HEK293 (cell line): ENCODE data around the gene GNPTG.

ENCODE experiments used
- CTCF ChIP-seq: fragments of 450-650 bp; formaldehyde crosslinking; IDR thresholded peaks from 2 replicates; pipeline ENCODE4 v1.5.1; 2016; ENCODE audit warnings: missing biosample characterization, missing genetic modification characterization
- ELK4 ChIP-seq: IDR thresholded peaks from 2 replicates; pipeline ENCODE4 v1.6.1; 2011; ENCODE audit warnings: mild to moderate bottlenecking, low read depth, low read length, borderline replicate concordance
- TCF7L2 ChIP-seq: IDR thresholded peaks from 2 replicates; pipeline ENCODE4 v1.6.1; 2011; ENCODE audit warnings: low read depth, mild to moderate bottlenecking, inconsistent platforms, low read length, moderate library complexity, borderline replicate concordance

- TF ChIP-seq TCF7L2 = no peak
- TF ChIP-seq CTCF (tag by site-specific recombination) = no peak
- no peak for TF ChIP-seq ELK4
Observed at GRCh38 chr16:1345087-1345486, 6.6 kb upstream of the GNPTG start.
